K562 (cell line): Measurements from ENCODE around the gene FIBP. TPM values are rescaled to one million over a fixed set of nuclear protein-coding genes. Genes with fewer than 3 reads are reported as not detected.
A peak's percentile ranks its signal among the peaks of the same experiment; 100 is the strongest.

Experiments
- ATAC-seq: fragments of 200-7000 bp; cut with Tn5 transposase; 3 replicates; pipeline ENCODE4 v1.9.1; 2020; ENCODE audit warnings: moderate library complexity
- BruUV-seq: library from RNA; stranded (reverse); fragments of 400-500 nt; replicated peaks from 2 replicates; lab custom pipeline; 2021; lab: Mats Ljungman, UMichigan
- CTCF ChIA-PET: fragments of 300-600 bp; formaldehyde crosslinking; extraction: SDS; loops from one replicate; lab custom pipeline; 2021; ENCODE audit warnings: low intra/inter-chr PET ratio; lab: Yijun Ruan, JAX
- POLR2A ChIA-PET: fragments of 300-600, 350-650 bp; sonication (Branson Sonifier 250); formaldehyde crosslinking; extraction: SDS; loops from one replicate; lab custom pipeline; 2021; ENCODE audit warnings: antibody characterized with exemption, inconsistent platforms; lab: Yijun Ruan, JAX
- DNase-seq, 4 experiments: peaks; one replicate each; pipeline versions ENCODE4 v3.0.0 to v3.0.0-alpha.2; 2011 to 2018; ENCODE audit warnings: low spot score in 3 of 4, mixed read lengths in 3 of 4; ENCODE audit errors: extremely low read depth in 1 of 4
- FAIRE-seq: peaks from 2 replicates; lab custom pipeline; 2011; peaks lifted over from hg19 to GRCh38; lab: Jason Lieb, UNC
- H2AFZ ChIP-seq: 2 replicates; pipeline ENCODE4 v1.6.0; 2011; ENCODE audit warnings: low read depth, low read length, control low read depth, inconsistent platforms
- H3K27ac ChIP-seq: fragments of 200-600 bp; 3 replicates; pipeline ENCODE4 v1.8.0; 2011; ENCODE audit warnings: low read depth, mild to moderate bottlenecking, control low read depth, inconsistent platforms, low read length, moderate library complexity, mixed read lengths; ENCODE audit errors: extremely low read depth
- H3K27me3 ChIP-seq, 2 experiments: fragments of 300-600 bp in 1 of 2; 2 replicates in 1 of 2; 3 replicates in 1 of 2; pipeline versions ENCODE4 v1.6.0 to v1.8.0; 2011; ENCODE audit warnings: inconsistent platforms in 2 of 2, low read length in 2 of 2, mild to moderate bottlenecking in 1 of 2, mixed read lengths in 1 of 2, moderate library complexity in 1 of 2; ENCODE audit not compliant: control insufficient read depth in 2 of 2, insufficient read depth in 2 of 2
- H3K36me3 ChIP-seq: fragments of 300-600 bp; 3 replicates; pipeline ENCODE4 v1.8.0; 2011; ENCODE audit warnings: mild to moderate bottlenecking, low read length, inconsistent platforms; ENCODE audit not compliant: control insufficient read depth, insufficient read depth
- H3K4me1 ChIP-seq, 2 experiments: fragments of 200-600 bp in 1 of 2; replicated peaks in 1 of 2; 2 replicates in 1 of 2; 3 replicates in 1 of 2; pipeline versions ENCODE4 v1.5.1 to v1.8.0; 2011; ENCODE audit warnings: inconsistent platforms in 2 of 2, low read length in 2 of 2, mild to moderate bottlenecking in 1 of 2, mixed read lengths in 1 of 2, moderate library complexity in 1 of 2; ENCODE audit not compliant: control insufficient read depth in 2 of 2, insufficient read depth in 2 of 2
- H3K4me2 ChIP-seq: 2 replicates; pipeline ENCODE4 v1.6.1; 2011; ENCODE audit warnings: low read length, control low read depth, inconsistent platforms, mixed read lengths; ENCODE audit not compliant: insufficient read depth
- H3K4me3 ChIP-seq: fragments of 200-600 bp; sonication (generic), shearing (Covaris generic); 2 replicates; pipeline ENCODE4 v1.5.1; 2016; ENCODE audit warnings: control low read depth, inconsistent platforms
- H3K79me2 ChIP-seq: fragments of 200-600 bp; 3 replicates; pipeline ENCODE4 v1.8.0; 2011; ENCODE audit warnings: low read length, inconsistent platforms; ENCODE audit not compliant: control insufficient read depth, insufficient read depth
- H3K9ac ChIP-seq, 2 experiments: 2 replicates each; pipeline versions ENCODE4 v1.6.0 to v1.6.1; 2011; ENCODE audit warnings: low read depth in 2 of 2, low read length in 2 of 2, control low read depth in 1 of 2, inconsistent platforms in 1 of 2, mild to moderate bottlenecking in 1 of 2, mixed read lengths in 1 of 2; ENCODE audit not compliant: insufficient read depth in 1 of 2
- H3K9me1 ChIP-seq: one replicate; pipeline ENCODE4 v1.6.0; 2011; ENCODE audit warnings: inconsistent platforms, mild to moderate bottlenecking, low read length, moderate library complexity; ENCODE audit not compliant: control insufficient read depth, insufficient read depth
- H3K9me3 ChIP-seq: replicated peaks from 2 replicates; pipeline ENCODE4 v1.5.1; 2011; ENCODE audit warnings: low read depth, low read length, inconsistent platforms; ENCODE audit not compliant: control insufficient read depth, insufficient read depth
- H4K20me1 ChIP-seq: replicated peaks from 2 replicates; pipeline ENCODE4 v1.6.1; 2011; ENCODE audit warnings: low read length, inconsistent platforms, mixed read lengths; ENCODE audit not compliant: control insufficient read depth, insufficient read depth
- CBX2 ChIP-seq: fragments of 200-600 bp; sonication (generic); IDR thresholded peaks from one replicate; pipeline ENCODE4 v1.6.1; 2012; ENCODE audit warnings: mild to moderate bottlenecking, low read length, inconsistent platforms; ENCODE audit not compliant: insufficient read depth, poor library complexity, severe bottlenecking
- GATAD2B ChIP-seq: fragments of 450-650 bp; IDR thresholded peaks from 2 replicates; pipeline ENCODE4 v1.6.1; 2017; ENCODE audit warnings: mild to moderate bottlenecking, borderline replicate concordance
- POLR2G ChIP-seq: fragments of 200-400 bp; formaldehyde crosslinking; IDR thresholded peaks from 2 replicates; pipeline ENCODE4 v1.6.1; 2017; ENCODE audit warnings: low read depth, mild to moderate bottlenecking, antibody characterized with exemption, low read length, moderate library complexity
- RBFOX2 ChIP-seq: fragments of 200-400 bp; formaldehyde crosslinking; IDR thresholded peaks from 2 replicates; pipeline ENCODE4 v1.6.1; 2017; ENCODE audit warnings: low read depth, mild to moderate bottlenecking, low read length, moderate library complexity
- WGBS: fragments of 100-300 bp; shearing (Covaris generic); methylation state at CpG from one replicate; pipeline ENCODE4 v1.1.6; 2016; ENCODE audit warnings: low coverage, mixed read lengths; ENCODE audit not compliant: insufficient coverage; ENCODE audit errors: missing lambda C conversion rate; 5-methylcytosine and 5-hydroxymethylcytosine counted together
- in situ Hi-C: fragments of 300-500 bp; cut with MboI; formaldehyde crosslinking; loops from 4 replicates; pipeline ENCODE4 v1.15.0; 2018; ENCODE audit warnings: inconsistent platforms, mixed read lengths
- intact Hi-C: fragments of 100-400 bp; cut with micrococcal nuclease; formaldehyde crosslinking; loops from 2 replicates; pipeline ENCODE4 v1.14.2; 2022
- polyA plus RNA-seq, 8 experiments: library from polyadenylated mRNA; depleted of rRNA in 4 of 8; stranded (reverse) in 5 of 8; unstranded in 3 of 8; fragments of >200 nt; fragmentation: Nextera tagmentation in 2 of 8; fragmentation: Illumina TruSeq in 1 of 8; extraction: Ambion mirVana in 2 of 8; extraction: Trizol in 1 of 8; gene quantifications; 2 replicates each; pipeline versions ENCODE4 v1.2.1 to v1.2.3, GENCODE V29; 2011 to 2014; ENCODE audit warnings: inconsistent platforms in 1 of 8, missing spikeins in 1 of 8
- total RNA-seq, 7 experiments: library from RNA; depleted of rRNA in 6 of 7; stranded (reverse); fragments of >200 nt in 6 of 7; fragmentation: Illumina TruSeq in 2 of 7; extraction: Trizol in 2 of 7; gene quantifications; 2 replicates each; pipeline versions ENCODE4 v1.2.1 to v1.2.3, GENCODE V29; 2011 to 2021; ENCODE audit warnings: low replicate concordance in 1 of 7

The FIBP gene
- total and polyA plus RNA-seq, 9 of the 15 experiments (the other 6 are each of a cell fraction or from before 2014, with no cell fraction given), result 41.2 to 79.2 (median 48.6) TPM

GRCh38 chr11:65865550-65866172 is 22.6 kb downstream of the FIBP start:
- intact Hi-C loops, result no loop called here
- Histone ChIP-seq H3K9ac (peak overlapping the region in 1 of 2 experiments; percentile 29; a peak in 1 of 4 replicates), H2AFZ (no peak overlapping the region), H3K9me1 (no peaks in the 10 kb centered on the region), H3K79me2 (peaks cover 24% of the 10 kb centered on the region), H3K4me2 (no peak overlapping the region), H3K9me3 (no peaks in the 10 kb centered on the region), H3K36me3 (peaks cover 72% of the 10 kb centered on the region; the same call in 2 of the 3 replicates), H3K27ac (no peak overlapping the region), H3K4me1 (peaks cover 25 to 79% of the 10 kb centered on the region in 2 experiments), H3K4me3 (no peak overlapping the region)
- in situ Hi-C loops, result no loop called here
- CTCF ChIA-PET, result no interaction called here
- POLR2A ChIA-PET, result interaction anchor here (0.5 to 8.2 kb wide), 4 partner anchors 8 to 1138 kb away, joined by 3 to 147 read pairs (median 5); partner anchors contain the start of genes CCDC85B, CTSW and FIBP
- no peak for FAIRE-seq
- ATAC-seq, result no peak
- peak; percentile 68 for TF ChIP-seq RBFOX2
- TF ChIP-seq POLR2G, result peak; percentile 56; the same call in 1 of the 2 replicates
- no peak for TF ChIP-seq CBX2
- TF ChIP-seq GATAD2B, result no peak
- TF ChIP-seq, all 486 proteins: peak for 2
- H4K20me1 ChIP-seq, result no peaks in the 10 kb centered on the region
- no TSS peak for BruUV-seq
- 97% methylated on average over 7 of the region's 9 CpGs for WGBS
- no peak for DNase-seq
- H3K27me3 ChIP-seq, result no peaks in the 10 kb centered on the region
